Hematopoietic multipotent progenitor cell treated with erythropoietin and hydrocortisone succinate and interleukin-3 and kit ligand, for 17 days (in vitro differentiated cells): Measurements from ENCODE around the gene LYPD3.

Experiments
- DNase-seq: peaks from one replicate; pipeline ENCODE4 v3.0.0-alpha.2; 2015; ENCODE audit warnings: low spot score

LYPD3 gene

GRCh38 chr19:43430976-43431375 is 34.4 kb downstream of the LYPD3 start:
- no peak for DNase-seq

GRCh38 chr19:43430142-43430710 is 35.2 kb downstream of the LYPD3 start:
- DNase-seq = no peak

GRCh38 chr19:43429395-43429794 is 36.0 kb downstream of the LYPD3 start:
- no peak for DNase-seq

GRCh38 chr19:43425567-43426392 is 39.6 kb downstream of the LYPD3 start:
- no peak for DNase-seq

- no peak for DNase-seq
These were observed 41.6 kb downstream of the LYPD3 start for GRCh38 chr19:43423779-43424178.

- no peak for DNase-seq
These were observed 42.7 kb downstream of the LYPD3 start for GRCh38 chr19:43422689-43423066.

- no peak for DNase-seq
These were observed 43.3 kb downstream of the LYPD3 start for GRCh38 chr19:43422000-43422688.

- no peak for DNase-seq
These were observed 44.5 kb downstream of the LYPD3 start for GRCh38 chr19:43420954-43421353.

GRCh38 chr19:43416951-43417623 is 48.3 kb downstream of the LYPD3 start:
- DNase-seq = no peak

GRCh38 chr19:43414554-43414953 is 50.9 kb downstream of the LYPD3 start, which contains the start of gene TEX101:
TSS of gene TEX101 (plus strand) at chr19:43414890. CDS start at chr19:43415920, 1,030 bp downstream.
- no peak for DNase-seq

GRCh38 chr19:43412441-43412840 is 53.0 kb downstream of the LYPD3 start:
- DNase-seq = no peak
